ENCODE results near the gene NET1. TPM values are rescaled to one million over a fixed set of nuclear protein-coding genes. Genes with fewer than 3 reads are reported as not detected.

NET1 gene
- total RNA-seq, 3 donors from 2014 or later: 213 to 399 (median 359) TPM

DNA sequence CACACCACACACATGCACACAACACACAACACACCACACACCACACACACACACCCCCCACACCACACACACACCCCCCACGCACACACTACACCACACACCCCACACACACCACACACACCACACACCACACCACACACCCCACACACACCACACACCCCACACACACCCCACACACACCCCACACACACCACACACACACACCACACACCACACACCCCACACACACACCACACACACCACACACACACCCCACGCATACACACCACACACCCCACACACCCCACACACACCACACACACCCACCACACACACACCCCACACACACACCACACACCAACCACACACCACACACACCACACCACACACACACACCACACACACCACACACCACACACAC is 31.2 kb upstream of the NET1 start:
- no peak for DNase-seq
- Histone ChIP-seq H3K9me3 (no peaks in the 10 kb centered on the region), H3K4me1 (ENCODE audit: low read depth) (no peaks in the 10 kb centered on the region), H3K36me3 (ENCODE audit: low read depth) (no peaks in the 10 kb centered on the region), H3K4me3 (no peak overlapping the region)
- ATAC-seq: no peak
- TF ChIP-seq, protein P1, sequence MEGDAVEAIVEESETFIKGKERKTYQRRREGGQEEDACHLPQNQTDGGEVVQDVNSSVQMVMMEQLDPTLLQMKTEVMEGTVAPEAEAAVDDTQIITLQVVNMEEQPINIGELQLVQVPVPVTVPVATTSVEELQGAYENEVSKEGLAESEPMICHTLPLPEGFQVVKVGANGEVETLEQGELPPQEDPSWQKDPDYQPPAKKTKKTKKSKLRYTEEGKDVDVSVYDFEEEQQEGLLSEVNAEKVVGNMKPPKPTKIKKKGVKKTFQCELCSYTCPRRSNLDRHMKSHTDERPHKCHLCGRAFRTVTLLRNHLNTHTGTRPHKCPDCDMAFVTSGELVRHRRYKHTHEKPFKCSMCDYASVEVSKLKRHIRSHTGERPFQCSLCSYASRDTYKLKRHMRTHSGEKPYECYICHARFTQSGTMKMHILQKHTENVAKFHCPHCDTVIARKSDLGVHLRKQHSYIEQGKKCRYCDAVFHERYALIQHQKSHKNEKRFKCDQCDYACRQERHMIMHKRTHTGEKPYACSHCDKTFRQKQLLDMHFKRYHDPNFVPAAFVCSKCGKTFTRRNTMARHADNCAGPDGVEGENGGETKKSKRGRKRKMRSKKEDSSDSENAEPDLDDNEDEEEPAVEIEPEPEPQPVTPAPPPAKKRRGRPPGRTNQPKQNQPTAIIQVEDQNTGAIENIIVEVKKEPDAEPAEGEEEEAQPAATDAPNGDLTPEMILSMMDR (IDR thresholded peaks at IDR 0.05): no peak
- intact Hi-C loops (cut with DNase I, micrococcal nuclease): loop anchor here in 1 of 2 donors (10.0 kb wide), 1 partner anchor 526 kb away; no protein-coding TSS in a partner anchor

DNA sequence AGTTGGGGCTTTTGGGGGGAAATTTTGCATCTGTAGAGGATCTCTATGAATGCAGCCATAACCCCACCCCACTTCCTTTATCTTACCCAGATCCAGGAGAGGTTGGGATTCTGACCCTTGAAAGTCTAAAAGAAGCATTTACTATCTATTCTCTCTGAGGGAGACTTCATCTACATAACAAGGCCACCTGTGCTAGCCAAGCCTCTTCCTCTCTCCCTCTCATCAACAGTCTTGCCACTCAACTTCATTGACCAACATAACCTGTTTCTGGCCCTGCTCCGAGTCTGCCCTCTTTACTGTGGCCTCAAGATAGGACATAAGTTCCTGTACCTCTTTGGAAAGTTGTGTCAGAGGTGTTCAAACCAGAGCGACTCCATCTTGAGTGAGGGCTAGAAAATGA is 27.1 kb upstream of the NET1 start:
- intact Hi-C loops (cut with DNase I, micrococcal nuclease): loop anchor here in 1 of 2 donors (10.0 kb wide), 1 partner anchor 530 kb away; no protein-coding TSS in a partner anchor
- no peak for ATAC-seq

DNA sequence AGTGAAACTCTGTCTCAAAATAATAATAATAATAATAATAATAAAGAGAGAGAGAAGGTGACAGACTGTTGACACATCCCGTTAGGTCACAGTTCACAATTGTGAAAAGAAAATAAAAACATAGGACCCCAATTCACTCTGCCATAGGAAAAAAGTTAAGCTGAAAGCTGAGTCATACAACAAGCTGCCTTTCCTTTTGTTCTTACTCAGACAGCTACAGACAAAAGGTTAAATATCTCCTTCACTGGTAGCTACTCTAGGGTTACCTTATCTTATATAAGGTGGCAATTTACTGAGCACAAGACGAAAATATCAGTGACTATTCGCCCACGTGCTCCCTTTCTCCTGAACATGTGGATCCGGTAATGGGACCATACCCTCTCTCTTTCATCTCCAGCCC is 25.2 kb upstream of the NET1 start:
- DNase-seq (no peak), ATAC-seq (no peak)
- Histone ChIP-seq H3K36me3 (ENCODE audit: low read depth) (no peaks in the 10 kb centered on the region), H3K4me3 (no peak overlapping the region), H3K4me1 (ENCODE audit: low read depth) (no peaks in the 10 kb centered on the region), H3K9me3 (peaks cover 23% of the 10 kb centered on the region)
- intact Hi-C loops (cut with DNase I, micrococcal nuclease): loop anchor here in 1 of 2 donors (10.0 kb wide), 1 partner anchor 532 kb away; no protein-coding TSS in a partner anchor
- TF ChIP-seq, protein P1 (IDR thresholded peaks at IDR 0.05): no peak

More for the DNA sequence above, 27.1 kb upstream of the NET1 start:
- DNase-seq: no peak
- Histone ChIP-seq H3K4me3 (no peak overlapping the region), H3K36me3 (ENCODE audit: low read depth) (no peaks in the 10 kb centered on the region), H3K9me3 (peaks cover 6% of the 10 kb centered on the region), H3K4me1 (ENCODE audit: low read depth) (no peaks in the 10 kb centered on the region)
- TF ChIP-seq, protein P1 (IDR thresholded peaks at IDR 0.05): no peak

DNA sequence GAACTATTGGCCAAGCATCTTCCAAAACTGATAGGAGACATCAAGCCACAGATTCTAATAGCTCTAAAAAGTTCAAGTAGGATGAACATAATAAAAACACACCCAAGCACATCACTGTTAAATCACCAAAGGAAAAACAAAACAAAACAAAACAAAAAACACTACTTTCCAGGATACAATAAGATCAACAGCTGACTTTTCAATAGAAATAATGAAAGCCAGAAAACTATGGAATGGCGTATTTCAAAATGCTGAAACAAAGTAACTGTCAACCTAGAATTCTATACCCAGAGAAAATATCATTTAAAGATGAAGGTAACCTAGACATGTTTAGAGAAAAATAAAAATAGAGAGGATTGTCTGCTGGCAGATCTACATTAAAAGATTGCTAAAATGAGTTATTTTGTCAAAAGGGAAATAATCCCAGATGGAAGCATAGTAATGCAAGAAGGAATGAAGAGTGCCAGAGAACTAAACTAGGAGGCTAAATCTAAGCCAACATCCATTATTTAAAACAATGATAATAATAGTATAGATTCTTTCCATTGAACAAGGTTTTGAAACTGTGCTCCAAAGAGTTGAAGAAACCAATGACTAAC is 21.7 kb upstream of the NET1 start:
- TF ChIP-seq, protein P1 (IDR thresholded peaks at IDR 0.05): no peak
- ATAC-seq: no peak
- Histone ChIP-seq H3K4me3 (no peak overlapping the region), H3K9me3 (peaks cover 23% of the 10 kb centered on the region), H3K4me1 (ENCODE audit: low read depth) (no peaks in the 10 kb centered on the region), H3K36me3 (ENCODE audit: low read depth) (no peaks in the 10 kb centered on the region)
- intact Hi-C loops (cut with DNase I, micrococcal nuclease): no loop called here
- DNase-seq: no peak

DNA sequence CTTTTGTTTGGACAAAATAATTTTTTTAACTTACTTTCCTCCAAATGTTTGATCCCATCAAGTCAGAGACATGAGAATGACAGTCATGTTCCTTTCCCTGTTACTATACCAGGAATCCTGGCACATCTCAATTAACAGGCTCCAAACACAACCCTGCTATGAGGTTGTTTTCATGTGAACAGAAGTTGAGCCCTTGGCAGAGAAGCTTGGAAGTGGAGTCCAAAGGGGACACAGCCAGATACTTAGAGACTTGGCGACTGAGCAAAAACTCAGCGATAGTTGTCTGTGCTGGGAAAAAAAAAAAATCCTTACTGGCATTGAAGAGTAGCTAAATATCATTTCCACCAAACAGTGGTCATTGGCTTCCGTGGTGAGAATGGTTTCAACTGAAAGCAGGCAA is 20.6 kb upstream of the NET1 start:
- intact Hi-C loops (cut with DNase I, micrococcal nuclease): no loop called here
- no peak for ATAC-seq
- no peak overlapping the region for H3K4me3 ChIP-seq
- H3K9me3 ChIP-seq: peaks cover 23% of the 10 kb centered on the region
- H3K4me1 ChIP-seq (ENCODE audit: low read depth): no peaks in the 10 kb centered on the region
- H3K36me3 ChIP-seq (ENCODE audit: low read depth): no peaks in the 10 kb centered on the region
- TF ChIP-seq, protein P1 (IDR thresholded peaks at IDR 0.05): no peak
- DNase-seq: no peak
